ENCODE results near the gene CHIT1.
A peak's percentile ranks its signal among the peaks of the same experiment; 100 is the strongest.

CHIT1 gene

GRCh38 chr1:203167026-203167912 lies 62.2 kb downstream of the CHIT1 start:
- TF ChIP-seq CTCF (conservative IDR thresholded peaks at IDR 0.05; ENCODE audit: low read depth): no peak
- no peak overlapping the region for H3K27ac ChIP-seq
- no peak for DNase-seq (ENCODE audit: low spot score)
- ChIA-PET CTCF (interaction anchor here (0.5 to 7.0 kb wide), 12 partner anchors 16 to 1857 kb away, joined by 3 to 45 read pairs (median 4); partner anchors contain the start of gene ADORA1), POLR2A (ENCODE audit: low non-redundant PET) (no interaction called here)

GRCh38 chr1:203166192-203166940 lies 63.1 kb downstream of the CHIT1 start:
- DNase-seq (ENCODE audit: low spot score): peak; percentile 46
- CTCF ChIA-PET: interaction anchor here (0.5 to 7.0 kb wide), 12 partner anchors 15 to 1858 kb away, joined by 3 to 45 read pairs (median 4); partner anchors contain the start of gene ADORA1
- no peak for TF ChIP-seq CTCF (conservative IDR thresholded peaks at IDR 0.05; ENCODE audit: low read depth)
- POLR2A ChIA-PET (ENCODE audit: low non-redundant PET): no interaction called here
- no peak overlapping the region for H3K27ac ChIP-seq

All from RWPE1 (cell line).